ENCODE results near the gene C12orf43.

C12orf43 gene

GRCh38 chr12:120978296-120979219 is 37.7 kb downstream of the C12orf43 start, which contains the start of gene HNF1A:
Gene HNF1A (plus strand): TSS chr12:120978543. CDS start chr12:120978769, 226 bp downstream.
- no peak for DNase-seq (ENCODE audit: low spot score)

- DNase-seq (ENCODE audit: low spot score), result no peak
Measured at GRCh38 chr12:120977531-120978295, 38.6 kb downstream of the C12orf43 start.

DNA sequence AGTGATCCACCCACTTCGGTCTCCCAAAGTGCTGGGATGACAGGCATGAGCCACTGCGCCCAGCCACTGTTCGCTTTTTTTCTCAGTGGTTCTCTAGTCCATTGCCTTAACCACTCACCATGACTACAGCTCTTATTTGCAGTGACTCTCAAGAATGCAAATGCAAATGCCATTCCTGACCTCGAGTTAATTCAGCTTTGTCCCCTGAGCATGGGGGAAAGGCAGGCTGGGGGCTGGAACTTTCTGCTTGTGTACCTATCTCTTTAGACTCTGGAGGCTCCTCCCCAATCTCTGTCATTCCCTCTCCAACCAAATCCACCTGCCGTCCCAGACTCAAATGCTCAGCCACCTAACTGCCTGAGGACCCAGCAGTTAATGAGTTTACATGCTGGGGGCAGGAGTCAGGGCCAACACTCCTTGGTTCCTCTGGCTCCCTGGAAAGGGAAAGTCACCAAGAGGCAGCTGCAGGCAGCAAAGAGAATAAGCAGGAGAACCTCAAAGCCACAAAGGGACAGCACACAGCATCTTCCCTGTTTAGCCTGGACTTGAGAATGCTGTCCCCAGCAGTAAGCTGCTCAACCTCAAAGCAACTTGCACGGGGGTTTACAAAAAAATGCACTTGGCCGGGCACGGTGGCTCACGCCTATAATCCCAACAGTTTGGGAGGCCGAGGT is 43.3 kb downstream of the C12orf43 start:
- DNase-seq (ENCODE audit: low spot score), result no peak

DNA sequence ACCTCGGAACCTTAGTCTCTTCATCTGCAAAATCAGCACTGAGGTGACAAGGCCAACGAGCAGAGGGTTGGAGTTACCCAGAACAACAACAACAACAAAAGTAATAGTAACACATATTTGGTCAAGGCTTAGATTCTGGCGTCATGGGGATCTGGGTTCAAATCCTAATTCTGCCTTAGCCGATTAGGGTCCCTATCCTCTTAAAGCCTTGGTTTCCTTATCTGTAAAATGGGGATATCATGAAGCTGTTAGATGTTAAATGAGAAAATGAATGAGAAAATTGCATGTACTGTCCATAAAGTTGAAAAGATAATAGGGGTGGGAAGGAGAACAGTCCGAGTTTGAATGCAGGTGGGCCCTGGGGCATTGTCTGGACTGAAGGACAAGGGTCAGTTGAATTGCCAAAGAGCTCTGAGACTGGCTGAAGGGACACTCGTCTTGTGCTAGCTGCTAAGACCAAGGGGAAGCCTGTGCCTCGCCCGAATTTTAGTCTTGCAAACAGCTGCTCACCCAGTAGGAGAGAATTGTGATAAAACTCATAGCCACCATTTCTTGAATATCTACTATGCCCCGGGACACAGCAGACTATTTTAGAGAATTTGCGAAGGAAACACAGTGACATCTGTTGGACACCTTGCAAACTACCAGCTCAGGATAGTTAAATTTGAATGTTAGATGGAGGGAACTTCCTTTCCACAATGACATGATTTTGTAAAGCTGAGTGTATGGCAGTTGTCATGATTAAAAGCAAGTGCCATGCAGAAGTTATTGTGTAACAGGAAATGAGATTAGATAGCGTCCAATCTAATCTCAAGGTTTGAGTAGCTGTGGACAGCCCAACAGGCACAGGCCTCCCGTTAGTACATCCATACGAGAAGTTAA is 44.7 kb downstream of the C12orf43 start:
- DNase-seq (ENCODE audit: low spot score), result peak; percentile 67

- no peak for DNase-seq (ENCODE audit: low spot score)
Measured at GRCh38 chr12:120970310-120970709, 46.0 kb downstream of the C12orf43 start.

- DNase-seq (ENCODE audit: low spot score), result no peak
Measured at GRCh38 chr12:120965534-120966091, 50.7 kb downstream of the C12orf43 start.

GRCh38 chr12:120964298-120964697 is 52.0 kb downstream of the C12orf43 start:
- DNase-seq (ENCODE audit: low spot score), result no peak

- DNase-seq (ENCODE audit: low spot score), result no peak
Measured at GRCh38 chr12:120962532-120963020, 53.7 kb downstream of the C12orf43 start.

- DNase-seq (ENCODE audit: low spot score), result no peak
Measured at GRCh38 chr12:120961604-120962531, 54.4 kb downstream of the C12orf43 start.

GRCh38 chr12:120960657-120961056 is 55.6 kb downstream of the C12orf43 start:
- DNase-seq (ENCODE audit: low spot score), result no peak

GRCh38 chr12:120959111-120959878 is 57.0 kb downstream of the C12orf43 start:
- no peak for DNase-seq (ENCODE audit: low spot score)

- DNase-seq (ENCODE audit: low spot score), result no peak
Measured at GRCh38 chr12:120956579-120957300, 59.5 kb downstream of the C12orf43 start.

GRCh38 chr12:120955232-120955631 is 61.1 kb downstream of the C12orf43 start:
- no peak for DNase-seq (ENCODE audit: low spot score)

- DNase-seq (ENCODE audit: low spot score), result no peak
Measured at GRCh38 chr12:120950807-120951206, 65.5 kb downstream of the C12orf43 start.

Measured in CD4-positive, alpha-beta T cell treated with Interleukin-2 at 100 ng/mL for 4 hours (primary cell).